IMR-90 (cell line): ENCODE measurements around the gene UBASH3B. TPM values are rescaled to one million over a fixed set of nuclear protein-coding genes. Genes with fewer than 3 reads are reported as not detected.
A peak's percentile ranks its signal among the peaks of the same experiment; 100 is the strongest.

Experiments used
- ATAC-seq: fragments of 200-7000 bp; cut with Tn5 transposase; 2 replicates; pipeline ENCODE4 v1.9.1; 2020; ENCODE audit warnings: low read depth, mild to moderate bottlenecking, moderate library complexity
- BruUV-seq: library from RNA; stranded (reverse); fragments of 400-500 nt; replicated peaks from 2 replicates; lab custom pipeline; 2021; lab: Mats Ljungman, UMichigan
- CTCF ChIA-PET: fragments of 300-600 bp; formaldehyde crosslinking; extraction: SDS; loops from one replicate; lab custom pipeline; 2021; ENCODE audit warnings: antibody characterized with exemption; lab: Yijun Ruan, JAX
- POLR2A ChIA-PET: fragments of 300-600 bp; sonication (Branson Sonifier 250); formaldehyde crosslinking; loops from one replicate; lab custom pipeline; 2022; ENCODE audit warnings: antibody characterized with exemption; ENCODE audit not compliant: unreplicated experiment; lab: Charles Lee
- DNase-seq: peaks from one replicate; pipeline ENCODE4 v3.0.0; 2013
- H2AFZ ChIP-seq: replicated peaks from 2 replicates; pipeline ENCODE3; 2013; ENCODE audit warnings: low read length, mild to moderate bottlenecking; ENCODE audit not compliant: poor library complexity
- H2AK5ac ChIP-seq: 2 replicates; pipeline ENCODE4 v1.6.1; 2013; ENCODE audit warnings: low read depth, low read length, inconsistent platforms
- H2AK9ac ChIP-seq: replicated peaks from 2 replicates; pipeline ENCODE3; 2013; ENCODE audit warnings: mild to moderate bottlenecking, low read depth, low read length, moderate library complexity; ENCODE audit not compliant: poor library complexity
- H2BK120ac ChIP-seq: 2 replicates; pipeline ENCODE4 v1.6.1; 2013; ENCODE audit warnings: low read depth, low read length, inconsistent platforms
- H2BK15ac ChIP-seq: 3 replicates; pipeline ENCODE4 v1.6.1; 2013; ENCODE audit warnings: low read depth, low read length, inconsistent platforms
- H2BK20ac ChIP-seq: 2 replicates; pipeline ENCODE4 v1.6.1; 2013; ENCODE audit warnings: low read depth, mild to moderate bottlenecking, inconsistent platforms, low read length, moderate library complexity
- H2BK5ac ChIP-seq: 2 replicates; pipeline ENCODE4 v1.6.1; 2013; ENCODE audit warnings: mild to moderate bottlenecking, low read depth, low read length, inconsistent platforms; ENCODE audit not compliant: poor library complexity, severe bottlenecking
- H3K14ac ChIP-seq: replicated peaks from 2 replicates; pipeline ENCODE4 v1.6.1; 2013; ENCODE audit warnings: low read depth, low read length, inconsistent platforms
- H3K18ac ChIP-seq: 2 replicates; pipeline ENCODE4 v1.6.1; 2013; ENCODE audit warnings: low read depth, low read length, control low read depth
- H3K23ac ChIP-seq: 2 replicates; pipeline ENCODE4 v1.6.1; 2013; ENCODE audit warnings: low read depth, low read length, inconsistent platforms
- H3K27ac ChIP-seq: 2 replicates; pipeline ENCODE4 v1.5.1; 2013; ENCODE audit warnings: mild to moderate bottlenecking, control low read depth, low read length; ENCODE audit not compliant: insufficient read depth
- H3K27me3 ChIP-seq: 2 replicates; pipeline ENCODE4 v1.6.1; 2013; ENCODE audit warnings: low read length; ENCODE audit not compliant: control insufficient read depth, insufficient read depth
- H3K36me3 ChIP-seq: 2 replicates; pipeline ENCODE4 v1.6.1; 2013; ENCODE audit warnings: low read length, mixed read lengths; ENCODE audit not compliant: control insufficient read depth, insufficient read depth
- H3K4ac ChIP-seq: 2 replicates; pipeline ENCODE4 v1.6.1; 2013; ENCODE audit warnings: low read depth, low read length, inconsistent platforms
- H3K4me1 ChIP-seq: 2 replicates; pipeline ENCODE4 v1.6.1; 2013; ENCODE audit warnings: low read length, mixed read lengths; ENCODE audit not compliant: control insufficient read depth, insufficient read depth
- H3K4me2 ChIP-seq: 2 replicates; pipeline ENCODE4 v1.6.1; 2013; ENCODE audit warnings: low read depth, mild to moderate bottlenecking, control low read depth, low read length, moderate library complexity
- H3K4me3 ChIP-seq: 2 replicates; pipeline ENCODE4 v1.5.1; 2013; ENCODE audit warnings: low read depth, mild to moderate bottlenecking, control low read depth, low read length, moderate library complexity; ENCODE audit not compliant: insufficient read depth
- H3K56ac ChIP-seq: 2 replicates; pipeline ENCODE4 v1.6.1; 2013; ENCODE audit warnings: low read length, inconsistent platforms; ENCODE audit not compliant: insufficient read depth; ENCODE audit errors: extremely low read depth
- H3K79me1 ChIP-seq, 2 experiments: 2 replicates each; pipeline ENCODE4 v1.6.1; 2013; ENCODE audit warnings: low read length in 2 of 2, inconsistent platforms in 1 of 2, low read depth in 1 of 2
- H3K9ac ChIP-seq: 2 replicates; pipeline ENCODE4 v1.6.1; 2013; ENCODE audit warnings: low read depth, low read length, control low read depth
- H3K9me1 ChIP-seq: 2 replicates; pipeline ENCODE4 v1.6.1; 2013; ENCODE audit warnings: low read length, inconsistent platforms; ENCODE audit not compliant: insufficient read depth
- H3K9me3 ChIP-seq: 2 replicates; pipeline ENCODE4 v1.6.1; 2013; ENCODE audit warnings: low read length; ENCODE audit not compliant: control insufficient read depth, insufficient read depth
- H4K20me1 ChIP-seq: 2 replicates; pipeline ENCODE4 v1.6.1; 2013; ENCODE audit warnings: low read length, inconsistent platforms; ENCODE audit not compliant: insufficient read depth
- H4K5ac ChIP-seq: 2 replicates; pipeline ENCODE4 v1.6.1; 2013; ENCODE audit warnings: mild to moderate bottlenecking, low read depth, low read length, control low read depth
- H4K8ac ChIP-seq, 2 experiments: 2 replicates each; pipeline ENCODE4 v1.6.1; 2013; ENCODE audit warnings: low read depth in 2 of 2, low read length in 2 of 2, control low read depth in 1 of 2, inconsistent platforms in 1 of 2
- H4K91ac ChIP-seq: 2 replicates; pipeline ENCODE4 v1.6.1; 2013; ENCODE audit warnings: low read depth, low read length, inconsistent platforms; ENCODE audit not compliant: insufficient read depth
- FOS ChIP-seq: fragments of 150-350 bp; IDR thresholded peaks from 2 replicates; pipeline ENCODE4 v1.6.1; 2016; ENCODE audit warnings: low read depth, low read length
- RCOR1 ChIP-seq: IDR thresholded peaks from 2 replicates; pipeline ENCODE4 v1.6.1; 2012; ENCODE audit warnings: mild to moderate bottlenecking, low read length, improper control_type of control experiment; ENCODE audit not compliant: insufficient replicate concordance
- WGBS, 2 experiments: methylation state at CpG; one replicate each; pipeline versions ENCODE4 v1.1.5 to v1.1.7; 2013; ENCODE audit warnings: missing lambda C conversion rate in 2 of 2; ENCODE audit not compliant: insufficient read length in 1 of 2; ENCODE audit errors: extremely low coverage in 2 of 2; 5-methylcytosine and 5-hydroxymethylcytosine counted together
- dilution Hi-C: fragments of 300-500 bp; cut with HindIII; formaldehyde crosslinking; loops from one replicate; pipeline ENCODE4 v1.14.3; 2018; ENCODE audit warnings: low sequenced_read_pairs; ENCODE audit not compliant: unreplicated experiment
- in situ Hi-C: fragments of 300-500 bp; cut with MboI; formaldehyde crosslinking; loops from 3 replicates; pipeline ENCODE4 v1.14.3; 2019; ENCODE audit warnings: low sequenced_read_pairs, inconsistent platforms, mixed read lengths
- intact Hi-C: fragments of 100-400 bp; cut with micrococcal nuclease; formaldehyde crosslinking; loops from 2 replicates; pipeline ENCODE4 v1.10.0; 2022
- polyA plus RNA-seq, 3 experiments: library from polyadenylated mRNA; depleted of rRNA; stranded (reverse); fragments of >200 nt; gene quantifications; 2 replicates each; pipeline ENCODE4 v1.2.3, GENCODE V29; 2012; ENCODE audit warnings: low replicate concordance in 1 of 3
- total RNA-seq: library from RNA; depleted of rRNA; stranded (reverse); fragments of >200 nt; gene quantifications from 2 replicates; pipeline ENCODE4 v1.2.3, GENCODE V29; 2012

UBASH3B gene
- total and polyA plus RNA-seq, 2 of the 4 experiments (the other 2 are of a cell fraction) = 27.2 to 48.0 TPM

DNA sequence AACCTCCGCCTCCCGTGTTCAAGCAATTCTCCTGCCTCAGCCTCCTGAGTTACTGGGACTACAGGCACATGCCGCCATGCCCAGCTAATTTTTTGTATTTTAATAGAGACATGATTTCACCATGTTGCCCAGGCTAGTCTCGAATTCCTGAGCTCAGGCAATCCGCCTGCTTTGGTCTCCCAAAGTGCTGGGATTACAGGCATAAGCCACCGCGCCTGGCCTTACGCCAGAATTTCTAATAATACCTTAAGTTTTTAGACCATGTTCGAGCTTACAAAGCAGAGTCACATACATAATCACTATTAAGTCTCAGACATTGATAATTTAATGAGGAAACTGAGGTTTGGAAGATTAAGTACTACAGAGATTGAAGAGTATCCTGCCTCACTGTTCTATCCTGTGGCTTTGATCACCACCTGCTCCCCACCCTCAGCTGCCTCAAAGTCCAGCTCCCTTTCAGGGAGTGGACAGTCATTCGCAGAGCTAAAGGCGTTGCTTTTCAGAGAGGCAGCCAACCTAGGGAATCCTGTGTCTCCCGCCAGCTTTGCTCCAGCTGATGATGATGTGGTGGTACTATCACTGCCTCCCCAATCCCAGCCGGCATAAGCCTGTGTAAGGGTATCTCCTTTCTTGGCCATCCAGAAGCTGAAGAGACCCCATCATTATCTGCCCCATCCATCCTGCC is 7.7 kb downstream of the UBASH3B start:
- H3K79me1 ChIP-seq = peaks cover 27 to 91% of the 10 kb centered on the region in 2 experiments
- no peak overlapping the region for H2BK5ac ChIP-seq
- H2AK9ac ChIP-seq = peak overlapping the region; percentile 15
- TF ChIP-seq FOS (no peak), RCOR1 (no peak)
- H4K91ac ChIP-seq = peak overlapping the region; percentile 17
- H3K27ac ChIP-seq = no peak overlapping the region
- H2BK20ac ChIP-seq = peak overlapping the region; percentile 51; the same call in 1 of the 2 replicates
- H2AK5ac ChIP-seq = peak overlapping the region; percentile 89; the same call in 1 of the 2 replicates
- H4K20me1 ChIP-seq = peaks cover 38% of the 10 kb centered on the region
- peak overlapping the region; percentile 48 for H3K4ac ChIP-seq
- H3K9me3 ChIP-seq = no peaks in the 10 kb centered on the region
- no peak overlapping the region for H3K56ac ChIP-seq
- no peak overlapping the region for H3K18ac ChIP-seq
- WGBS, 2 experiments = 100% methylated on average over 2 of the region's 13 CpGs; no CpG with 5 or more reads in 1 of the 2 experiments
- no TSS peak for BruUV-seq
- peak overlapping the region; percentile 47 for H2BK120ac ChIP-seq
- no peak overlapping the region for H2AFZ ChIP-seq
- no peak overlapping the region for H3K4me3 ChIP-seq
- H3K4me2 ChIP-seq = no peak overlapping the region
- H4K8ac ChIP-seq = no peak overlapping the region
- no peak for DNase-seq
- H3K14ac ChIP-seq = peak overlapping the region; percentile 21; the same call in 1 of the 2 replicates
- dilution Hi-C loops = no loop called here
- H3K36me3 ChIP-seq = peaks cover 4% of the 10 kb centered on the region; the same call in 1 of the 2 replicates
- POLR2A ChIA-PET = no interaction called here
- intact Hi-C loops = no loop called here
- peaks cover 27% of the 10 kb centered on the region for H3K4me1 ChIP-seq
- no peak overlapping the region for H4K5ac ChIP-seq
- no peak overlapping the region for H3K9ac ChIP-seq
- H3K9me1 ChIP-seq = peaks cover 30% of the 10 kb centered on the region
- no peak for ATAC-seq
- no peak overlapping the region; the same call in 2 of the 3 replicates for H2BK15ac ChIP-seq
- CTCF ChIA-PET = no interaction called here
- H3K27me3 ChIP-seq = no peaks in the 10 kb centered on the region
- in situ Hi-C loops = no loop called here
- peak overlapping the region; percentile 52; the same call in 1 of the 2 replicates for H3K23ac ChIP-seq
